ENCODE results near the gene PHEX.

GRCh38 chrX:22090181-22090580, 58.1 kb downstream of the PHEX start:
- TF ChIP-seq CTCF (IDR thresholded peaks at IDR 0.05) (no peak), POLR2A (IDR thresholded peaks at IDR 0.05) (no peak)

Measured in body of pancreas (tissue), 4 donors.